Measurements from ENCODE around the gene FARP2.

The FARP2 gene

DNA sequence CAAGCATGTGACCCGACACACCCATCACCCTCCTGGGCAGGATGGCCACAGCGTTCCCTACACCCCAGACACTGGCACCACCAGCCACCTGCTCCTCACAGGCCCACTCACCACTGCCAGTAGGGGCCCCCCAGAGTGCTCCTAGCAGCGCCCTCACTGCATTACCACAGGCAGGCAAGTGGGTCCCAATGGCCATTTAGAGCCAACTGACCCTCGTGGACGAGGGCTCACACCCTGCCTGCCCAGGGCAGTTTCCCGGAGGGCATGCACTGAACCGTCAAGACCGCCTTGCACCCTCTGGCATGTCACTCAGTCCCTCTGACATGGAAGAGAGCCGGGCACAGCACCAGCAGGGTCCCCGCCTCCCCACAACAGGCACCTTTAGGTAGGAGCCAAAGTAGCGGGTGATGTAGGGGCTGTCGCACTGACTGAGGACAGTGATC, 145.0 kb downstream of the FARP2 start:
- H3K4me3 ChIP-seq (IDR thresholded peaks at IDR 0.05; ENCODE audit: insufficient read depth, low read depth, low read length) = no peak overlapping the region
- no peak overlapping the region for H3K9ac ChIP-seq
- no peak for TF ChIP-seq CTCF (conservative IDR thresholded peaks at IDR 0.05; ENCODE audit: low read depth, low read length)
- no peaks in the 10 kb centered on the region for H4K20me1 ChIP-seq (ENCODE audit: insufficient read depth)
- no peaks in the 10 kb centered on the region for H3K79me2 ChIP-seq (ENCODE audit: insufficient read depth, low read depth)
- no peaks in the 10 kb centered on the region for H3K4me1 ChIP-seq (ENCODE audit: low read depth, poor library complexity, severe bottlenecking)
- H2AFZ ChIP-seq (ENCODE audit: low read depth) = no peak overlapping the region
- no peak overlapping the region for H3K4me2 ChIP-seq
- no peaks in the 10 kb centered on the region for H3K27me3 ChIP-seq (ENCODE audit: insufficient read depth, low read depth)
- H3K27ac ChIP-seq = no peak overlapping the region
- H3K36me3 ChIP-seq (ENCODE audit: insufficient read depth) = no peaks in the 10 kb centered on the region

DNA sequence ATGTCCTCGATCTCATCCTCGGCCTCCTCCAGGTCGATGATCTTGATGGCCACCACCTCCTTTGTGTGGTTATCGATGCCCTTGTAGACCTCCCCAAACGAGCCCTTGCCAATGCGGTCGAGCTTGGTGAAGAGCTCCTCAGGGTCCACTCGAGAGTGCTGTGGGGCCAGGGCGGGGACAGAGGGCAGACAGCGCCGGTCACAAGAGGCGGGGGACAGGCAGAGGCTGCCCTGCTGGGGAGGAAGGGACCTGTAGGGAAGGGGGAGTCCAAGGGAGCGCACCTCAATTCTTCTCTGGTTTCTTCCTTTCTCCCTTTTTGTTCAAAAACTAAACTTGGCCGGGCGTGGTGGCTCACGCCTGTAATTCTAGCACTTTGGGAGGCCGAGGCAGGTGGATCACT, 145.5 kb downstream of the FARP2 start:
- TF ChIP-seq CTCF (conservative IDR thresholded peaks at IDR 0.05; ENCODE audit: low read depth, low read length) = no peak
- H3K4me3 ChIP-seq (IDR thresholded peaks at IDR 0.05; ENCODE audit: insufficient read depth, low read depth, low read length) = no peak overlapping the region
- no peaks in the 10 kb centered on the region for H3K79me2 ChIP-seq (ENCODE audit: insufficient read depth, low read depth)
- no peak overlapping the region for H3K9ac ChIP-seq
- H3K4me2 ChIP-seq = no peak overlapping the region
- no peak overlapping the region for H2AFZ ChIP-seq (ENCODE audit: low read depth)
- H3K27ac ChIP-seq = no peak overlapping the region
- no peaks in the 10 kb centered on the region for H3K27me3 ChIP-seq (ENCODE audit: insufficient read depth, low read depth)
- H3K4me1 ChIP-seq (ENCODE audit: low read depth, poor library complexity, severe bottlenecking) = no peaks in the 10 kb centered on the region
- no peaks in the 10 kb centered on the region for H4K20me1 ChIP-seq (ENCODE audit: insufficient read depth)
- no peaks in the 10 kb centered on the region for H3K36me3 ChIP-seq (ENCODE audit: insufficient read depth)

- Histone ChIP-seq H3K4me3 (IDR thresholded peaks at IDR 0.05; ENCODE audit: insufficient read depth, low read depth, low read length) (no peak overlapping the region), H3K79me2 (ENCODE audit: insufficient read depth, low read depth) (peaks cover 5% of the 10 kb centered on the region; the same call in 1 of the 2 replicates), H4K20me1 (ENCODE audit: insufficient read depth) (no peaks in the 10 kb centered on the region), H3K9ac (no peak overlapping the region), H2AFZ (ENCODE audit: low read depth) (no peak overlapping the region), H3K4me2 (no peak overlapping the region), H3K36me3 (ENCODE audit: insufficient read depth) (no peaks in the 10 kb centered on the region), H3K27ac (no peak overlapping the region), H3K4me1 (ENCODE audit: low read depth, poor library complexity, severe bottlenecking) (no peaks in the 10 kb centered on the region), H3K27me3 (ENCODE audit: insufficient read depth, low read depth) (no peaks in the 10 kb centered on the region)
- no peak for TF ChIP-seq CTCF (conservative IDR thresholded peaks at IDR 0.05; ENCODE audit: low read depth, low read length)
Measured at GRCh38 chr2:241502281-241502680, 146.2 kb downstream of the FARP2 start.

DNA sequence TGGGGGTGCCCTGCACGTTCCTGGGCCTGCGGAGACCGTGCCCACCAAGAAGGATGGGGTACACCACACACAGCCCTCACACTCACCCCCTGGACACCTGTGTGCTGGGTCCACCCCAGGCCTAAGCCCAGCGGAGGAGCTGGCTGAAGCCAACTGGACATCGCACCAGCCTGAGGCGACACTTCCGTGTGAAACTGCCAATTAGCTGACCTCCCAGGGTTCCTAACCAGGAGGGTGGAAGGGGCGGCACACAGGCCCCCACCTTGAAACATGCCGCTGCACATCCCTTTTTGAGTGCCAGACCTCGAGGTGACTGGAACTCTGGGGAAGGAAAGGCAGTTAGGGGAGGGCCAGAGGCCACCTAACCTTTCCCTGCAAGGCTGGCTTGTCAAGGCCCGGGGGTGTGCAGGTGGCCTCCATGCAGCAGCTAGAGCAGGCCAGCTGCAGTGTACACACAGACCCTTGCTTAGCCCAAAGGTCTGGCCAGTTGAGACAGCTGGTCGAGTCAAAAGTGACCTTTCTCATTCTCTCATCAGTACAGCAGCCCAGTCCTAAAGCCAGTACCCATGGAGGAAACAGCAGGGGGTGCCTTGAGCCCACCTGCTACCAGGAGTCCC, 147.8 kb downstream of the FARP2 start:
- Histone ChIP-seq H3K27ac (no peak overlapping the region), H3K4me1 (ENCODE audit: low read depth, poor library complexity, severe bottlenecking) (peaks cover 2% of the 10 kb centered on the region), H3K4me2 (no peak overlapping the region), H3K9ac (no peak overlapping the region), H4K20me1 (ENCODE audit: insufficient read depth) (no peaks in the 10 kb centered on the region), H2AFZ (ENCODE audit: low read depth) (no peak overlapping the region), H3K36me3 (ENCODE audit: insufficient read depth) (no peaks in the 10 kb centered on the region), H3K27me3 (ENCODE audit: insufficient read depth, low read depth) (no peaks in the 10 kb centered on the region), H3K4me3 (IDR thresholded peaks at IDR 0.05; ENCODE audit: insufficient read depth, low read depth, low read length) (no peak overlapping the region), H3K79me2 (ENCODE audit: insufficient read depth, low read depth) (peaks cover 12% of the 10 kb centered on the region; the same call in 1 of the 2 replicates)
- no peak for TF ChIP-seq CTCF (conservative IDR thresholded peaks at IDR 0.05; ENCODE audit: low read depth, low read length)
